HFFc6 (cell line): Measurements from ENCODE around the gene LZTS2. TPM values are rescaled to one million over a fixed set of nuclear protein-coding genes. Genes with fewer than 3 reads are reported as not detected.

Source experiments
- DNase-seq: peaks from one replicate; pipeline ENCODE4 v3.0.0-alpha.2; 2018
- H3K27ac Mint-ChIP-seq: 2 replicates; pipeline ENCODE4 v1.8.0; 2020; ENCODE audit warnings: mild to moderate bottlenecking, mixed read lengths
- H3K27me3 Mint-ChIP-seq: 2 replicates; pipeline ENCODE4 v1.8.0; 2021; ENCODE audit warnings: mild to moderate bottlenecking, moderate library complexity, mixed read lengths; ENCODE audit not compliant: insufficient read depth
- H3K36me3 Mint-ChIP-seq: 2 replicates; pipeline ENCODE4 v1.8.0; 2021; ENCODE audit warnings: low read depth, mixed read lengths
- H3K4me1 Mint-ChIP-seq: 2 replicates; pipeline ENCODE4 v1.8.0; 2020; ENCODE audit warnings: low read depth, mixed read lengths
- H3K4me3 Mint-ChIP-seq: 2 replicates; pipeline ENCODE4 v1.8.0; 2020; ENCODE audit warnings: mild to moderate bottlenecking, moderate library complexity, mixed read lengths
- H3K9me3 Mint-ChIP-seq: 2 replicates; pipeline ENCODE4 v1.8.0; 2020; ENCODE audit warnings: mild to moderate bottlenecking, mixed read lengths
- CTCF ChIP-seq: fragments of 200-600 bp; sonication (generic); IDR thresholded peaks from 2 replicates; pipeline ENCODE4 v1.5.0; 2021; ENCODE audit warnings: antibody characterized with exemption, mild to moderate bottlenecking
- total RNA-seq, 6 experiments: library from RNA; stranded (reverse); fragmentation: NEBNext Ultra II Directional; extraction: Animal tissue kit (Norgen Biotek cat#: 25700); gene quantifications; 2 replicates in 1 of 6; 3 replicates in 5 of 6; pipeline ENCODE4 v1.2.3, GENCODE V29; 2021

Gene LZTS2
- total RNA-seq, 6 experiments from 2014 or later: 66.8 to 80.5 (median 74.6) TPM

- Mint-ChIP-seq H3K9me3 (no peaks in the 10 kb centered on the region), H3K36me3 (no peaks in the 10 kb centered on the region), H3K27ac (no peak overlapping the region), H3K4me1 (no peaks in the 10 kb centered on the region), H3K4me3 (no peak overlapping the region), H3K27me3 (no peaks in the 10 kb centered on the region; the same call in 1 of the 2 replicates)
- no peak for DNase-seq
- TF ChIP-seq CTCF: no peak
Measured at GRCh38 chr10:100980311-100980710, 19.3 kb upstream of the LZTS2 start.

DNA sequence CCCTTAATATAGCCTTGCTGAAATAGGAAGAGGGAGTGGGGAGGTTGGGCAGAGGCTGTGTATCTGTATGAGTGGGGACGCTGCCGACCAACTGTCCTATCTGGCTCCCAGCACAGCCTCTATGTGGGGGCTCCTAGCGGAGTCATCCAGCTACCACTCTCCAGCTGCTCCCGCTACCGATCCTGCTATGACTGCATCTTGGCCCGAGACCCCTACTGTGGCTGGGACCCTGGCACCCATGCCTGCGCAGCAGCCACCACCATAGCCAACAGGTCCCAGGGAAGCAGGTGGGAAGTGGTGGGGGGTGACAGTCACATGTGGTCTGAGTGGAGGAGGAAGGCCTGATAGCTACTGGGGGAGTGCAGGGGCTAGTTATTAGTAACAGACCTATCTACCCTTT lies 18.9 kb upstream of the LZTS2 start:
- no peak for DNase-seq
- H3K27me3 Mint-ChIP-seq: no peaks in the 10 kb centered on the region; the same call in 1 of the 2 replicates
- H3K9me3 Mint-ChIP-seq: no peaks in the 10 kb centered on the region
- H3K27ac Mint-ChIP-seq: no peak overlapping the region
- TF ChIP-seq CTCF: no peak
- no peaks in the 10 kb centered on the region for H3K36me3 Mint-ChIP-seq
- H3K4me1 Mint-ChIP-seq: peaks cover 3% of the 10 kb centered on the region
- H3K4me3 Mint-ChIP-seq: no peak overlapping the region

GRCh38 chr10:100981178-100981772 lies 18.3 kb upstream of the LZTS2 start:
- H3K36me3 Mint-ChIP-seq: no peaks in the 10 kb centered on the region
- no peak for TF ChIP-seq CTCF
- no peak overlapping the region for H3K27ac Mint-ChIP-seq
- no peaks in the 10 kb centered on the region for H3K9me3 Mint-ChIP-seq
- H3K27me3 Mint-ChIP-seq: no peaks in the 10 kb centered on the region; the same call in 1 of the 2 replicates
- DNase-seq: no peak
- peaks cover 9% of the 10 kb centered on the region for H3K4me1 Mint-ChIP-seq
- no peak overlapping the region for H3K4me3 Mint-ChIP-seq

GRCh38 chr10:100982916-100983830 lies 16.4 kb upstream of the LZTS2 start:
- Mint-ChIP-seq H3K27me3 (no peaks in the 10 kb centered on the region; the same call in 1 of the 2 replicates), H3K9me3 (no peaks in the 10 kb centered on the region), H3K36me3 (peaks cover 9% of the 10 kb centered on the region), H3K4me3 (no peak overlapping the region), H3K27ac (no peak overlapping the region), H3K4me1 (peaks cover 21% of the 10 kb centered on the region)
- DNase-seq: no peak
- TF ChIP-seq CTCF: no peak

DNA sequence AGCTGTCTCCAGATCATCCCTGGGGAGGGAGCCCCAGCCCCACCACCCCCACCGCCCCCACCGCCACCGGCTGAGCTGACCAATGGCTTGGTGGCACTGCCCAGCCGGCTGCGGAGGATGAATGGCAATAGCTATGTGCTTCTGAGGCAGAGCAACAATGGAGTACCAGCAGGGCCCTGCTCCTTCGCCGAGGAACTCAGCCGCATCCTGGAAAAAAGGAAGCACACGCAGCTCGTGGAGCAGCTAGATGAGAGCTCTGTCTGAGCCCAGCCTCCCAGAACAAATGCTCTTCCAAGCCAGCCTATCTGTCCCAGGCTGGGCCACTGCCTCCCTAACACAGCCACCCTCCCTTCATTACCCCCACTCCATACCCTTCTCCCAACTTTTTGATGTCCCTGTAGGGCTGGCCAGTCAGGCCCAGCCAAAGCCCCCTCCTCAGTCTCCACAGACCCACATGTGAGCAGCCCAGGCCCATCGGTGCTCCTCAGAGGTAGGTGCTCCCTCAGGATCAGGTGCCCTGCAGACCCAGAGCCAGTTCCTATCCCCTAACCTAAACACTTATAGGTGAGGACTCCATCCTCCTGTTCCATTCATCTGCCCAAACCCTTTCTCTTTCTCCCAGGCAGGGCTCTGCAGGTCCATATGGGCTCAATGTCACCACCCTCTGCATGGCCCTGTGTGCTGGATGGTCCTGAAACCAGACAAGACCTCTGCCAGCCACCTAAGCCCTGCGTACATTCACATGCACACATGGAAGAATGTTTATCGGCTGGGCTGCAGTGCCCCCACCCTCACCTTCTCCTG lies 15.5 kb upstream of the LZTS2 start:
- Mint-ChIP-seq H3K27me3 (no peaks in the 10 kb centered on the region; the same call in 1 of the 2 replicates), H3K4me1 (peaks cover 23% of the 10 kb centered on the region), H3K36me3 (peaks cover 9% of the 10 kb centered on the region), H3K27ac (no peak overlapping the region), H3K4me3 (no peak overlapping the region), H3K9me3 (no peaks in the 10 kb centered on the region)
- TF ChIP-seq CTCF: no peak
- DNase-seq: no peak
